ENCODE measurements around the gene GJB5. TPM values are rescaled to one million over a fixed set of nuclear protein-coding genes. Genes with fewer than 3 reads are reported as not detected.

GJB5 gene
- total and polyA plus RNA-seq, 2 of the 8 experiments (the other 6 are each of a cell fraction or from before 2014, with no cell fraction given) = 0.86 to 3.1 TPM

- Histone ChIP-seq H3K9ac (replicated peaks in 1 of 4; ENCODE audit: extremely low read depth in 1 of 4, low read depth in 3 of 4, low read length in 3 of 4) (no peak overlapping the region), H3K4me2 (ENCODE audit: insufficient read depth in 1 of 2, low read depth in 2 of 2, low read length in 2 of 2) (no peak overlapping the region), H3K4ac (replicated peaks; ENCODE audit: insufficient read length, low read depth, low read length) (no peak overlapping the region), H2BK15ac (ENCODE audit: low read length) (no peak overlapping the region), H3K9me3 (ENCODE audit: insufficient read depth in 2 of 2, low read depth in 1 of 2, low read length in 1 of 2) (no peaks in the 10 kb centered on the region; a peak in 1 of 4 replicates), H3K14ac (ENCODE audit: insufficient read length) (no peak overlapping the region), H3K79me1 (ENCODE audit: low read depth, low read length) (no peaks in the 10 kb centered on the region), H3K23ac (ENCODE audit: insufficient read length) (no peak overlapping the region), H3K79me2 (ENCODE audit: control insufficient read depth in 1 of 2, insufficient read depth in 2 of 2, low read length in 2 of 2) (no peaks in the 10 kb centered on the region), H2BK20ac (ENCODE audit: low read length) (no peak overlapping the region), H2AFZ (ENCODE audit: low read length) (no peak overlapping the region), H3K27me3 (replicated peaks in 1 of 4; ENCODE audit: control insufficient read depth in 3 of 4, extremely low read depth in 1 of 4, insufficient read depth in 3 of 4, low read length in 3 of 4) (no peaks in the 10 kb centered on the region), H3K23me2 (ENCODE audit: low read depth, low read length) (no peaks in the 10 kb centered on the region), H3K27ac (ENCODE audit: low read depth, low read length) (no peak overlapping the region), H3K56ac (replicated peaks; ENCODE audit: insufficient read length, low read depth, low read length) (no peak overlapping the region), H3K18ac (ENCODE audit: extremely low read depth, low read length) (no peak overlapping the region), H4K20me1 (replicated peaks in 1 of 2; ENCODE audit: control insufficient read depth in 1 of 2, insufficient read depth in 2 of 2, low read length in 2 of 2) (no peaks in the 10 kb centered on the region), H2BK5ac (ENCODE audit: low read depth, low read length) (no peak overlapping the region), H2BK120ac (replicated peaks; ENCODE audit: low read depth, low read length) (no peak overlapping the region), H3K36me3 (ENCODE audit: control insufficient read depth in 2 of 4, insufficient read depth in 4 of 4, low read length in 3 of 4) (no peaks in the 10 kb centered on the region), H4K8ac (ENCODE audit: extremely low read depth, insufficient read depth, low read length) (no peak overlapping the region), H2AK5ac (ENCODE audit: low read depth, low read length) (no peak overlapping the region), H3K4me1 (replicated peaks in 1 of 4; ENCODE audit: control insufficient read depth in 3 of 4, insufficient read depth in 4 of 4, low read length in 3 of 4) (peaks cover 0 to 14% (median 6%) of the 10 kb centered on the region in 4 experiments; a peak in 6 of 7 replicates), H2BK12ac (ENCODE audit: low read depth, low read length) (no peak overlapping the region), H4K5ac (ENCODE audit: insufficient read length, low read depth, low read length) (no peak overlapping the region), H4K91ac (replicated peaks; ENCODE audit: insufficient read length, low read length) (no peak overlapping the region), H3K4me3 (ENCODE audit: extremely low read depth in 1 of 4, insufficient read depth in 2 of 4, low read depth in 3 of 4, low read length in 4 of 4) (no peak overlapping the region)
- DNase-seq (ENCODE audit: low read depth in 1 of 2, low spot score in 2 of 2) (no peak), FAIRE-seq (no peak)
- TF ChIP-seq JUND (IDR thresholded peaks at IDR 0.05; ENCODE audit: low read length) (no peak), HDAC2 (IDR thresholded peaks at IDR 0.05; ENCODE audit: borderline replicate concordance in 1 of 2, low read depth in 2 of 2, low read length in 2 of 2) (no peak), BRCA1 (IDR thresholded peaks at IDR 0.05; ENCODE audit: low read depth, low read length) (no peak)
- 95% methylated on average over 19 of the region's 21 CpGs; no CpG with 5 or more reads in 1 of the 2 experiments for WGBS, 2 experiments (ENCODE audit: extremely low coverage in 1 of 2, insufficient coverage in 1 of 2, insufficient read length in 1 of 2, insufficient replicate concordance in 2 of 2, low coverage in 1 of 2, low lambda C conversion rate in 2 of 2, missing lambda C conversion rate in 1 of 2)
- ChIA-PET CTCF (ENCODE audit: partially characterized antibody) (interaction anchor here (0.9 to 5.9 kb wide), 5 partner anchors 12 to 108 kb away, joined by 3 to 42 read pairs (median 3); no protein-coding TSS in a partner anchor), POLR2A (ENCODE audit: partially characterized antibody) (interaction anchor here (1.7 kb wide), 1 partner anchor 13 kb away, joined by 3 read pairs; no protein-coding TSS in a partner anchor)
These were observed 2.5 kb downstream of the GJB5 start for GRCh38 chr1:34757386-34757785.

Data from H1 (cell line).